22Rv1 (cell line): Measurements from ENCODE around the gene ACP6.

Experiments
- CTCF ChIP-seq: fragments of 450-650 bp; IDR thresholded peaks from 2 replicates; pipeline ENCODE4 v1.5.1; 2017; ENCODE audit warnings: mild to moderate bottlenecking
- ZFX ChIP-seq: fragments of 450-650 bp; IDR thresholded peaks from 2 replicates; pipeline ENCODE4 v1.6.1; 2017; ENCODE audit warnings: antibody characterized with exemption, borderline replicate concordance

- TF ChIP-seq CTCF (no peak), ZFX (no peak)
Measured at GRCh38 chr1:147631839-147632238, 38.5 kb downstream of the ACP6 start.
